HCT116 (cell line): Measurements from ENCODE around the gene ADCK1. TPM values are rescaled to one million over a fixed set of nuclear protein-coding genes. Genes with fewer than 3 reads are reported as not detected.

Source experiments
- ATAC-seq: fragments of 200-7000 bp; cut with Tn5 transposase; 2 replicates; pipeline ENCODE4 v1.9.1; 2020; ENCODE audit warnings: mild to moderate bottlenecking, moderate library complexity
- BruUV-seq: library from RNA; stranded (reverse); fragments of 400-500 nt; replicated peaks from 2 replicates; lab custom pipeline; 2021; lab: Mats Ljungman, UMichigan
- CTCF ChIA-PET: fragments of 300-600 bp; sonication (Branson Sonifier 250); formaldehyde crosslinking; loops from one replicate; lab custom pipeline; 2021; ENCODE audit warnings: antibody characterized with exemption; lab: Charles Lee
- POLR2A ChIA-PET: fragments of 300-600, 350-600 bp; sonication (Branson Sonifier 250); formaldehyde crosslinking; loops from one replicate; lab custom pipeline; 2021; ENCODE audit warnings: antibody characterized with exemption; lab: Charles Lee
- RAD21 ChIA-PET, 2 experiments: fragments of 300-600 bp; sonication (Branson Sonifier 250); formaldehyde crosslinking; loops; one replicate each; lab custom pipeline; 2023; ENCODE audit warnings: low total read pairs in 2 of 2; ENCODE audit not compliant: uncharacterized antibody in 2 of 2, unreplicated experiment in 2 of 2, low non-redundant PET in 1 of 2; lab: Charles Lee
- DNase-seq: peaks from one replicate; pipeline ENCODE4 v3.0.0-alpha.2; 2010; ENCODE audit warnings: low read depth, low spot score
- H2AFZ ChIP-seq: fragments of 200-600 bp; shearing (Covaris generic), sonication (generic); 2 replicates; pipeline ENCODE4 v1.6.1; 2017; ENCODE audit warnings: low read depth, mixed run types, mixed read lengths, antibody characterized with exemption, low read length; ENCODE audit not compliant: poor library complexity, severe bottlenecking
- H3K27ac ChIP-seq: 2 replicates; pipeline ENCODE4 v1.5.1; 2012; ENCODE audit warnings: low read depth, low read length
- H3K27me3 ChIP-seq: fragments of 200-600 bp; sonication (generic); 2 replicates; pipeline ENCODE4 v1.6.1; 2016; ENCODE audit warnings: mixed run types, low read length, mixed read lengths; ENCODE audit not compliant: insufficient read depth
- H3K36me3 ChIP-seq, 2 experiments: fragments of 200-500 bp in 1 of 2; fragments of 200-600 bp in 1 of 2; sonication (Bioruptor generic) in 1 of 2; sonication (generic) in 1 of 2; 2 replicates each; pipeline versions ENCODE4 v1.5.1 to v1.6.1; 2014 to 2016; ENCODE audit warnings: low read length in 2 of 2, inconsistent platforms in 1 of 2, mixed read lengths in 1 of 2, mixed run types in 1 of 2; ENCODE audit not compliant: insufficient read depth in 2 of 2, control insufficient read depth in 1 of 2
- H3K4me1 ChIP-seq, 2 experiments: fragments of 200-600 bp in 1 of 2; sonication (generic) in 1 of 2; 2 replicates each; pipeline versions ENCODE4 v1.5.1 to v1.6.1; 2012 to 2017; ENCODE audit warnings: low read length in 2 of 2, inconsistent platforms in 1 of 2, mild to moderate bottlenecking in 1 of 2, mixed read lengths in 1 of 2, mixed run types in 1 of 2, moderate library complexity in 1 of 2; ENCODE audit not compliant: insufficient read depth in 2 of 2, control insufficient read depth in 1 of 2
- H3K4me2 ChIP-seq: fragments of 200-600 bp; sonication (generic); 2 replicates; pipeline ENCODE4 v1.6.1; 2017; ENCODE audit warnings: mixed run types, low read length, mixed read lengths
- H3K4me3 ChIP-seq, 2 experiments: fragments of 200-600 bp in 1 of 2; sonication (generic) in 1 of 2; replicated peaks in 1 of 2; 2 replicates each; pipeline ENCODE4 v1.5.1; 2011 to 2016; ENCODE audit warnings: low read length in 2 of 2, control low read depth in 1 of 2, low read depth in 1 of 2, mild to moderate bottlenecking in 1 of 2, mixed read lengths in 1 of 2, mixed run types in 1 of 2
- H3K79me2 ChIP-seq: fragments of 200-600 bp; sonication (generic); 2 replicates; pipeline ENCODE4 v1.6.1; 2017; ENCODE audit warnings: mild to moderate bottlenecking, mixed run types, low read length, moderate library complexity, mixed read lengths; ENCODE audit not compliant: insufficient read depth
- H3K9ac ChIP-seq: fragments of 200-600 bp; sonication (generic); 2 replicates; pipeline ENCODE4 v1.6.1; 2016; ENCODE audit warnings: low read length, mixed read lengths
- H3K9me2 ChIP-seq: fragments of 200-600 bp; sonication (generic), shearing (Covaris generic); 2 replicates; pipeline ENCODE4 v1.6.1; 2017; ENCODE audit warnings: mixed run types, mild to moderate bottlenecking, moderate library complexity; ENCODE audit not compliant: insufficient read depth
- H3K9me3 ChIP-seq, 2 experiments: fragments of 200-500 bp in 1 of 2; fragments of 200-600 bp in 1 of 2; sonication (Bioruptor generic) in 1 of 2; sonication (generic) in 1 of 2; 2 replicates each; pipeline ENCODE4 v1.6.1; 2014 to 2017; ENCODE audit warnings: low read length in 2 of 2, mixed read lengths in 2 of 2, inconsistent platforms in 1 of 2, low read depth in 1 of 2, mild to moderate bottlenecking in 1 of 2, mixed run types in 1 of 2, moderate library complexity in 1 of 2; ENCODE audit not compliant: control insufficient read depth in 1 of 2, insufficient read depth in 1 of 2
- H4K20me1 ChIP-seq: fragments of 200-600 bp; sonication (generic), shearing (Covaris generic); 2 replicates; pipeline ENCODE4 v1.6.1; 2017; ENCODE audit warnings: mixed run types, mild to moderate bottlenecking, moderate library complexity; ENCODE audit not compliant: insufficient read depth
- CBX3 ChIP-seq: IDR thresholded peaks from 2 replicates; pipeline ENCODE4 v1.6.1; 2012; ENCODE audit warnings: low read depth
- CTCF ChIP-seq, 3 experiments: fragments of 200-600 bp in 1 of 3; sonication (generic) in 1 of 3; IDR thresholded peaks in 2 of 3; conservative IDR thresholded peaks in 1 of 3; 2 replicates each; pipeline ENCODE4 v1.5.1; 2012 to 2017; ENCODE audit warnings: low read depth in 2 of 3, low read length in 2 of 3, antibody characterized with exemption in 1 of 3, borderline replicate concordance in 1 of 3, control low read depth in 1 of 3, mild to moderate bottlenecking in 1 of 3, mixed read lengths in 1 of 3, mixed run types in 1 of 3, moderate library complexity in 1 of 3; ENCODE audit not compliant: insufficient read depth in 1 of 3
- ELF1 ChIP-seq: IDR thresholded peaks from 2 replicates; pipeline ENCODE4 v1.6.1; 2012; ENCODE audit warnings: low read depth, borderline replicate concordance
- EZH2 ChIP-seq: fragments of 200-600 bp; sonication (generic); IDR thresholded peaks from 2 replicates; pipeline ENCODE4 v1.6.1; 2017; ENCODE audit warnings: antibody characterized with exemption, mixed run types
- EZH2phosphoT487 ChIP-seq: fragments of 200-600 bp; IDR thresholded peaks from 2 replicates; pipeline ENCODE4 v1.6.1; 2018; ENCODE audit warnings: antibody characterized with exemption, borderline replicate concordance
- MAX ChIP-seq: IDR thresholded peaks from 2 replicates; pipeline ENCODE4 v1.6.1; 2012
- POLR2A ChIP-seq: IDR thresholded peaks from 2 replicates; pipeline ENCODE4 v1.7.0; 2011; ENCODE audit warnings: borderline replicate concordance; ENCODE audit not compliant: insufficient read depth, insufficient read length; ENCODE audit errors: extremely low read depth
- POLR2AphosphoS5 ChIP-seq: IDR thresholded peaks from 2 replicates; pipeline ENCODE4 v1.6.1; 2011; ENCODE audit warnings: mild to moderate bottlenecking, low read depth, low read length, moderate library complexity
- RAD21 ChIP-seq: IDR thresholded peaks from 2 replicates; pipeline ENCODE4 v1.6.1; 2012; ENCODE audit warnings: low read depth, mild to moderate bottlenecking
- REST ChIP-seq: IDR thresholded peaks from 2 replicates; pipeline ENCODE4 v1.6.1; 2012; ENCODE audit warnings: low read depth
- SIN3A ChIP-seq: IDR thresholded peaks from 2 replicates; pipeline ENCODE4 v1.6.1; 2012; ENCODE audit warnings: low read depth
- SRF ChIP-seq: IDR thresholded peaks from 2 replicates; pipeline ENCODE4 v1.6.1; 2012; ENCODE audit warnings: low read depth
- intact Hi-C: fragments of 100-400 bp; cut with micrococcal nuclease; formaldehyde crosslinking; loops from 2 replicates; pipeline ENCODE4 v1.10.0; 2022
- total RNA-seq: library from RNA; stranded (reverse); gene quantifications from one replicate; pipeline ENCODE4 v1.2.1, GENCODE V29; 2021; ENCODE audit not compliant: unreplicated experiment

Gene ADCK1
- total RNA-seq, 1 experiment from 2014 or later: 6.0 TPM

GRCh38 chr14:77910506-77910905 is 110.6 kb downstream of the ADCK1 start:
- TF ChIP-seq CBX3: no peak
- TF ChIP-seq EZH2: no peak
- TF ChIP-seq MAX: no peak
- TF ChIP-seq CTCF (IDR thresholded peaks at IDR 0.05 in 2 of 3, conservative IDR thresholded peaks at IDR 0.05 in 1 of 3; ENCODE audit: borderline replicate concordance in 1 of 3, insufficient read depth in 1 of 3, low read depth in 2 of 3, low read length in 2 of 3): no peak
- TF ChIP-seq RAD21: no peak
- no peak for TF ChIP-seq POLR2AphosphoS5
- no peak for TF ChIP-seq SIN3A
- TF ChIP-seq SRF: no peak
- no peak for TF ChIP-seq EZH2phosphoT487
- TF ChIP-seq, all 23 proteins: peak for 0
- Histone ChIP-seq H4K20me1 (no peaks in the 10 kb centered on the region), H3K9me2 (no peaks in the 10 kb centered on the region), H3K9ac (no peak overlapping the region), H3K9me3 (no peaks in the 10 kb centered on the region), H3K4me3 (no peak overlapping the region), H3K36me3 (no peaks in the 10 kb centered on the region), H3K79me2 (no peaks in the 10 kb centered on the region), H3K27ac (no peak overlapping the region), H3K27me3 (no peaks in the 10 kb centered on the region), H3K4me2 (no peak overlapping the region), H2AFZ (no peak overlapping the region), H3K4me1 (no peaks in the 10 kb centered on the region)
- ATAC-seq (no peak), DNase-seq (no peak)
- ChIA-PET RAD21 (no interaction called here), CTCF (no interaction called here), POLR2A (no interaction called here)
- intact Hi-C loops: no loop called here
- BruUV-seq: no TSS peak

GRCh38 chr14:77911356-77911755 is 111.4 kb downstream of the ADCK1 start:
- Histone ChIP-seq H4K20me1 (no peaks in the 10 kb centered on the region), H3K9me2 (no peaks in the 10 kb centered on the region), H3K4me2 (no peak overlapping the region), H3K4me3 (no peak overlapping the region), H3K36me3 (no peaks in the 10 kb centered on the region), H3K79me2 (no peaks in the 10 kb centered on the region), H2AFZ (no peak overlapping the region), H3K4me1 (no peaks in the 10 kb centered on the region), H3K9ac (no peak overlapping the region), H3K27me3 (no peaks in the 10 kb centered on the region), H3K27ac (no peak overlapping the region), H3K9me3 (no peaks in the 10 kb centered on the region)
- TF ChIP-seq POLR2A (no peak), REST (no peak), ELF1 (no peak)
- BruUV-seq: no TSS peak
- intact Hi-C loops: no loop called here
- ChIA-PET RAD21 (no interaction called here), POLR2A (no interaction called here), CTCF (no interaction called here)
- DNase-seq: no peak
- ATAC-seq: no peak
